Peyer's patch (tissue), 4 donors: ENCODE data around the gene CCDC197. TPM values are rescaled to one million over a fixed set of nuclear protein-coding genes. Genes with fewer than 3 reads are reported as not detected.
A peak's percentile ranks its signal among the peaks of the same experiment; 100 is the strongest.

Experiments used
- DNase-seq, 3 donors: peaks; one replicate each; pipeline ENCODE4 v3.0.0-alpha.2; 2017 to 2019
- H3K27ac ChIP-seq, 4 donors: fragments of 200-600 bp; sonication (generic); one replicate each; pipeline ENCODE4 v1.5.1; 2016 to 2019
- H3K27me3 ChIP-seq, 2 donors: fragments of 200-600 bp; sonication (generic); one replicate each; pipeline ENCODE4 v1.5.1; 2019
- H3K36me3 ChIP-seq, 3 donors: fragments of 200-600 bp; sonication (generic); one replicate each; pipeline ENCODE4 v1.5.1; 2016 to 2019
- H3K4me1 ChIP-seq, 4 donors: fragments of 200-600 bp; sonication (generic); one replicate each; pipeline ENCODE4 v1.5.1; 2016 to 2019
- H3K4me3 ChIP-seq, 4 donors: fragments of 200-600 bp; sonication (generic); 1 replicate in 3 of 4; 2 replicates in 1 of 4; pipeline ENCODE4 v1.5.1; 2016 to 2019; ENCODE audit warnings: mild to moderate bottlenecking in 1 of 4
- H3K9me3 ChIP-seq, 4 donors: fragments of 200-600 bp; sonication (generic); one replicate each; pipeline ENCODE4 v1.5.1; 2016 to 2019; ENCODE audit warnings: mild to moderate bottlenecking in 1 of 4
- POLR2A ChIP-seq, 2 donors: fragments of 450-650 bp; IDR thresholded peaks; one replicate each; pipeline ENCODE4 v1.5.1; 2017; ENCODE audit warnings: antibody characterized with exemption in 2 of 2, mild to moderate bottlenecking in 2 of 2, moderate library complexity in 2 of 2
- total RNA-seq, 4 donors: library from RNA; depleted of rRNA; stranded (reverse); fragments of >200 nt; gene quantifications; one replicate each; pipeline ENCODE4 v1.1.0, GENCODE V29; 2016
- TF ChIP-seq, protein P1 (sequence below), 6 experiments: fragments of 450-650 bp in 4 of 6; fragments of 200-600 bp in 2 of 6; sonication (generic) in 1 of 6; IDR thresholded peaks; one replicate each; pipeline ENCODE4 v1.5.1; 2017 to 2019; ENCODE audit warnings: antibody characterized with exemption in 6 of 6, mild to moderate bottlenecking in 3 of 6, moderate library complexity in 1 of 6

Gene CCDC197
- total RNA-seq, 4 donors from 2014 or later = not detected

DNA sequence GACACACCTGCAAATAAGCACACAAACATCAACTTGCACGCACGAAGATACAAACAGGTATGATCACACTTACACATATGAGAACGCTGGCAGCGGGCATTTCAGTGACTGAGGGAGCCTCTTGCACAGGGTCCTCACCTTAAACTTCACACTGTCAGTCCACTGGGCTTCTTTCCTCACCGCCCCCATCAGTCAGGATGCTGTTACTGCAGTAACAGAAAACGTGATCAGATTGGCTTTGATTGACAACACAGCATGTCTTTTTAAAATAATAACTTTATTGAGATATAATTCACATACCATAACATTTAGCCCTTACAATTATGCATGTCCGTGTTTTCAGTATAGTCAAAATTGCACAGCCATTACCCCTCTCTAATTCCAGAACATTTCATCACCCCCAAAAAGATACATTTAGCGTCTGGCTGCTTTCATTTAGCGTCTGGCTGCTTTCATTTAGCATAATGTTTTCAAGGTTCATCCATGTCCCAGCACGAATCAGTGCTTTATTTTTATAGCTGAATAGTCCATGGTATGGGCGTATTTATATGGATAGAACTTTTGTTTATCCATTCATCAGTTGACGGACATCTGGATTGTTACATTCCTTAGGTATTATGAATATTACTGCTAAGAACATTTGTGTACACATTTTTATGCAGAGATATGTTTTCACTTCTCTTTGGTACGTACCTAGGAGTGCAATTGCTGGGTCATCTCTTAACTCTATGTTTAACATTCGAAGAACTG lies 8.4 kb downstream of the CCDC197 start:
- H3K27me3 ChIP-seq = no peaks in the 10 kb centered on the region
- DNase-seq = no peak
- no peak overlapping the region for H3K27ac ChIP-seq
- no peak for TF ChIP-seq POLR2A (IDR thresholded peaks at IDR 0.05)
- TF ChIP-seq, protein P1, sequence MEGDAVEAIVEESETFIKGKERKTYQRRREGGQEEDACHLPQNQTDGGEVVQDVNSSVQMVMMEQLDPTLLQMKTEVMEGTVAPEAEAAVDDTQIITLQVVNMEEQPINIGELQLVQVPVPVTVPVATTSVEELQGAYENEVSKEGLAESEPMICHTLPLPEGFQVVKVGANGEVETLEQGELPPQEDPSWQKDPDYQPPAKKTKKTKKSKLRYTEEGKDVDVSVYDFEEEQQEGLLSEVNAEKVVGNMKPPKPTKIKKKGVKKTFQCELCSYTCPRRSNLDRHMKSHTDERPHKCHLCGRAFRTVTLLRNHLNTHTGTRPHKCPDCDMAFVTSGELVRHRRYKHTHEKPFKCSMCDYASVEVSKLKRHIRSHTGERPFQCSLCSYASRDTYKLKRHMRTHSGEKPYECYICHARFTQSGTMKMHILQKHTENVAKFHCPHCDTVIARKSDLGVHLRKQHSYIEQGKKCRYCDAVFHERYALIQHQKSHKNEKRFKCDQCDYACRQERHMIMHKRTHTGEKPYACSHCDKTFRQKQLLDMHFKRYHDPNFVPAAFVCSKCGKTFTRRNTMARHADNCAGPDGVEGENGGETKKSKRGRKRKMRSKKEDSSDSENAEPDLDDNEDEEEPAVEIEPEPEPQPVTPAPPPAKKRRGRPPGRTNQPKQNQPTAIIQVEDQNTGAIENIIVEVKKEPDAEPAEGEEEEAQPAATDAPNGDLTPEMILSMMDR (IDR thresholded peaks at IDR 0.05) = peak in 1 of 6 experiments; percentile 43
- H3K36me3 ChIP-seq = no peaks in the 10 kb centered on the region
- H3K4me1 ChIP-seq = peaks cover 0 to 5% (median 3%) of the 10 kb centered on the region in 4 donors
- H3K9me3 ChIP-seq = no peaks in the 10 kb centered on the region
- no peak overlapping the region for H3K4me3 ChIP-seq

DNA sequence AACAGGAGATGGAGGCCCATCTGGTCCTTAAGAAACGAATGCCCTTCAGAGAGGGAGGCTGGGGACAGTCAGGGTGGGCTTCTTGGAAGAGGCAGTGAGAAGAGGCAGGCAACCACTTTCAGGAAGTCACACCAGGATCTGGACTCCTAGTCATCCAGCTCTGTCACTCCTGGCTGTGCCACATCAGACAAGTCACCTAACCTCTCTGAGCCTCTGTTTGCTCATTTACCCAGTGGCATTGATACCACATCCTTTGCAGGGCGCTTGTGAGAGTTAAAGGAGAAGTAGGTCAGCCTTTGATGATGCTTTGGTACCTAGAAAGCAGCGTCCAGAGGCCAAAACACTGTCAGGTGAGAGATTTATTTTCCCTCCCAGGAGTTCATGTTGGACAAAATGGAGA lies 11.1 kb downstream of the CCDC197 start:
- Histone ChIP-seq H3K27ac (no peak overlapping the region), H3K4me3 (no peak overlapping the region), H3K36me3 (no peaks in the 10 kb centered on the region), H3K9me3 (no peaks in the 10 kb centered on the region), H3K4me1 (no peaks in the 10 kb centered on the region), H3K27me3 (no peaks in the 10 kb centered on the region)
- DNase-seq = no peak
- TF ChIP-seq POLR2A (IDR thresholded peaks at IDR 0.05) = no peak
- TF ChIP-seq, protein P1 (IDR thresholded peaks at IDR 0.05) = no peak

DNA sequence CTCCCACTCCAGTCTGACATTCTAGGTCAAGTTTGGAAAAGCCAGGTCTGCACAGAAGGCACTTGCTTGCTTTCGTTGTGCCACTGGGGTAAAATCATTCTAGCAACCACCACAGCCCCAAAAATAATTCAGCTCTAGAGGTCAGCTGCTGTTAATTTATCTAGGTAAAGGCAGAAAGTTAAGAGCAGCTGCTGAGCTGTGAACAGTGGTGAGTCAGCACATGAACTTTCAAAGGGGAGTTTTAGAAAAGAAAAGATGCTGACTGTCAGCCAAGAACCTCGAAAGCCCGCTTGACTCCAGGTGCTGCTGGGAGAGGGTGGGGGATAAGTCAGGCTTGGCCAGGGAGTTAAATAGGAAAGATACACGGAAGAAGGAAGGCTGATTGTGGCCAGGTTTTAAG lies 12.7 kb downstream of the CCDC197 start:
- Histone ChIP-seq H3K36me3 (no peaks in the 10 kb centered on the region), H3K27ac (no peak overlapping the region), H3K27me3 (no peaks in the 10 kb centered on the region), H3K9me3 (no peaks in the 10 kb centered on the region), H3K4me3 (no peak overlapping the region), H3K4me1 (no peaks in the 10 kb centered on the region)
- TF ChIP-seq, protein P1 (IDR thresholded peaks at IDR 0.05) = no peak
- no peak for TF ChIP-seq POLR2A (IDR thresholded peaks at IDR 0.05)
- no peak for DNase-seq

DNA sequence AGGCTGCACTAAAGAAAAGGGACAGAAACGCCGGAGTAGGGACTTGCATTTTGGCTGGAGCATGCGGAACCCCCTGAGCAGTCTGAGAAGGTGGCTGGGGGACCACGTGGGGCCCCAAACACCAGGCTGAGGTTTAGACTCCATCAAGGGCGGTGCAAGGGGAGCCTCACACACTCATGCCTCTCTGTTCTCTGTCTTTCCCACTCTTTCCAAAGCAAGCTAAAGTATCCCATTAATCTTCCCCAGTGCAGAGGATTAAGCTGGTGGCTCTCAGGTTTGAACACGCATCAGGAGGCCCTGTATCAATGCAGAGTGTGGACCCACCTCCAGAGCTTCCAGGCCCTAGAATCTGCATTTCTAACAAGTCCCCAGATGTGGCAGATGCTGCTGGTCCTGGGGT lies 13.5 kb downstream of the CCDC197 start:
- H3K4me1 ChIP-seq = no peaks in the 10 kb centered on the region
- H3K4me3 ChIP-seq = no peak overlapping the region
- no peaks in the 10 kb centered on the region for H3K36me3 ChIP-seq
- no peaks in the 10 kb centered on the region for H3K9me3 ChIP-seq
- H3K27ac ChIP-seq = no peak overlapping the region
- TF ChIP-seq POLR2A (IDR thresholded peaks at IDR 0.05) = no peak
- TF ChIP-seq, protein P1 (IDR thresholded peaks at IDR 0.05) = no peak
- no peaks in the 10 kb centered on the region for H3K27me3 ChIP-seq
- DNase-seq = no peak

DNA sequence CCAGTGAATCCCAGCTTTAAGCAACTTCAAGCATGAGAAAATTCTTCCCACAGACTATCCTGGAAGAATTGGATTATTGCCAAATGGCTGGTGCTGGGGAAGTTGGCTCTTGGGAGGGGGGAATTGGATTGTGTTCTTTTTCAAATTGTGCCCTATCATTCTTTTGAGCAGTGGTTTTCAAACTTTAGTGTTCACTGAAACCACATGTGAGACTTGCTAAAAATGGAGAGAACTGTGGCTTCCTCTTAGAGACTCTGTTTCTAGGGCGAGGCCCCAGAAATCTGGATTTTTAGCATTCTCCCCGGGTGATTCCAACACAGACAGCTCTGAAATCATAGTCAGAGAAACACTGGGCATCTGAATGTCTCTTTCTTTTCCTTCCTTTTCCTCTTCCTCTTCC lies 14.7 kb downstream of the CCDC197 start:
- H3K4me3 ChIP-seq = no peak overlapping the region
- no peaks in the 10 kb centered on the region for H3K27me3 ChIP-seq
- no peak overlapping the region for H3K27ac ChIP-seq
- H3K4me1 ChIP-seq = no peaks in the 10 kb centered on the region
- no peak for DNase-seq
- no peaks in the 10 kb centered on the region for H3K36me3 ChIP-seq
- TF ChIP-seq POLR2A (IDR thresholded peaks at IDR 0.05) = no peak
- TF ChIP-seq, protein P1 (IDR thresholded peaks at IDR 0.05) = no peak
- H3K9me3 ChIP-seq = no peaks in the 10 kb centered on the region
